Measurements from ENCODE around the gene DHX34.

DNA sequence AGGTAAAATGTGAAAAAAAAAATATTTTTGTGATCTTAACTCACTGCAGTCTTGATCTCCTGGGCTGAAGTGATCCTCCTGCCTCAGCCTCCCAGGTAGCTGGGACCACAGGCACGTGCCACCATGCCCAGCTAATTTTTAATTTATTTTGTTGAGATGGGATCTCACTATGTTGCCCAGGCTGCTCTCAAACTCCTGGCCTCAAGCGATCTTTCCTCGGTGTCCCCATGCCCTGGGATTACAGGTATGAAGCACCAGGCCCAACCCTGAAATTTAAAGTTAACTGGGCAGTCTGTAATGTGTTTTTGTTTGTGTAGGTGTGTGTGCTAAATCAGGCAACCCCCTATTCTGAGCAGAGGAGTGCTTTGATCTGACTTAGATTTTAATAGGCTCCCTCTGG, 42.8 kb upstream of the DHX34 start:
- TF ChIP-seq, protein P1, sequence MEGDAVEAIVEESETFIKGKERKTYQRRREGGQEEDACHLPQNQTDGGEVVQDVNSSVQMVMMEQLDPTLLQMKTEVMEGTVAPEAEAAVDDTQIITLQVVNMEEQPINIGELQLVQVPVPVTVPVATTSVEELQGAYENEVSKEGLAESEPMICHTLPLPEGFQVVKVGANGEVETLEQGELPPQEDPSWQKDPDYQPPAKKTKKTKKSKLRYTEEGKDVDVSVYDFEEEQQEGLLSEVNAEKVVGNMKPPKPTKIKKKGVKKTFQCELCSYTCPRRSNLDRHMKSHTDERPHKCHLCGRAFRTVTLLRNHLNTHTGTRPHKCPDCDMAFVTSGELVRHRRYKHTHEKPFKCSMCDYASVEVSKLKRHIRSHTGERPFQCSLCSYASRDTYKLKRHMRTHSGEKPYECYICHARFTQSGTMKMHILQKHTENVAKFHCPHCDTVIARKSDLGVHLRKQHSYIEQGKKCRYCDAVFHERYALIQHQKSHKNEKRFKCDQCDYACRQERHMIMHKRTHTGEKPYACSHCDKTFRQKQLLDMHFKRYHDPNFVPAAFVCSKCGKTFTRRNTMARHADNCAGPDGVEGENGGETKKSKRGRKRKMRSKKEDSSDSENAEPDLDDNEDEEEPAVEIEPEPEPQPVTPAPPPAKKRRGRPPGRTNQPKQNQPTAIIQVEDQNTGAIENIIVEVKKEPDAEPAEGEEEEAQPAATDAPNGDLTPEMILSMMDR (IDR thresholded peaks at IDR 0.05) = no peak
- no peak for TF ChIP-seq POLR2A (IDR thresholded peaks at IDR 0.05)

All from esophagus squamous epithelium (tissue), 4 donors.